Measurements from ENCODE around the gene HIRA. TPM values are rescaled to one million over a fixed set of nuclear protein-coding genes. Genes with fewer than 3 reads are reported as not detected.

Gene HIRA
- total and polyA plus RNA-seq, 2 experiments from 2014 or later, result 2.7 to 18.6 TPM

DNA sequence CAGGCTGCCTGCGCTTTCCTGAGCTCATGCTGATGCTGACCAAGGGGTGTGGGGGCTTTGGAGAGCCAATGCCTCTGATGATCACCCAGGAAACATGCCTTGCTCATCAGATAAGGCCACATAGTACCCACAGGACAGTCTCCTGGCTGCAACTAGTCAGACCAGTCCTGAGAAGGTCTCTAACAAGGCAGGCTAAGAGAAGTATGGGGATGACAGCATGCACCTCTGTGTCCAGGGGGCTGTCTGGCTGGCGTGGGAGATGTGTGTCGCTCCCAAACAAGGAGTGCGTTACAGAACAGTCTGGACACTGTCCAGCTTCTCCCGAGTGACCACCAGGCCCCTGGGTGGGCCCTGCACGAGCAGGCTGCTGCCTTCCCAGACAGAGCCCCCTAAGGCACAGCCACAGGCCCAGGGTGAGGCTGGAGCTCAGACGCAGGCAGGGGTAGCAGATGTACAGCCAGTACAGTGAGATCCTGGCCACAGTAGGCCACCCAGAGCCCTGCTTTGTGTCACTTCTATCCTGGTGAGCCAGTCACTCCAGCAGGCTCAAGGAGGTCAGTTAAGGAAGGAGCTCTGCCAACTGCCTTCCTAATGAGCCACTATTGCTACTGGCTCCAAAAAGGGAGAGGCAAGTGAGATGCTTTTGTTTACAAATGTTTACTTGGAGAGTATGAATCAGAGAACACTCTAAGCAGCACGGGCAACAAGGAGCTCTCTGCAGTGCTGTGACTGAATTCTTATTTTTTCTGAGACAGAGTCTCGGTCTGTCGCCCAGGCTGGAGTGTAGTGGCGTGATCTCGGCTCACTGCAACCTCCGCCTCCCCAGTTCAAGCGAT lies 74.0 kb downstream of the HIRA start:
- 92 to 95% methylated on average over 13 to 14 of the region's 14 CpGs for WGBS, 2 experiments (ENCODE audit: low coverage in 1 of 2, low lambda C conversion rate in 2 of 2, missing lambda C conversion rate in 2 of 2)
- TF ChIP-seq EZH2phosphoT487 (IDR thresholded peaks at IDR 0.05; ENCODE audit: insufficient read depth, low read depth) (no peak), EZH2 (IDR thresholded peaks at IDR 0.05; ENCODE audit: insufficient read depth, poor library complexity, severe bottlenecking) (no peak)
- peak; percentile 23 for DNase-seq

DNA sequence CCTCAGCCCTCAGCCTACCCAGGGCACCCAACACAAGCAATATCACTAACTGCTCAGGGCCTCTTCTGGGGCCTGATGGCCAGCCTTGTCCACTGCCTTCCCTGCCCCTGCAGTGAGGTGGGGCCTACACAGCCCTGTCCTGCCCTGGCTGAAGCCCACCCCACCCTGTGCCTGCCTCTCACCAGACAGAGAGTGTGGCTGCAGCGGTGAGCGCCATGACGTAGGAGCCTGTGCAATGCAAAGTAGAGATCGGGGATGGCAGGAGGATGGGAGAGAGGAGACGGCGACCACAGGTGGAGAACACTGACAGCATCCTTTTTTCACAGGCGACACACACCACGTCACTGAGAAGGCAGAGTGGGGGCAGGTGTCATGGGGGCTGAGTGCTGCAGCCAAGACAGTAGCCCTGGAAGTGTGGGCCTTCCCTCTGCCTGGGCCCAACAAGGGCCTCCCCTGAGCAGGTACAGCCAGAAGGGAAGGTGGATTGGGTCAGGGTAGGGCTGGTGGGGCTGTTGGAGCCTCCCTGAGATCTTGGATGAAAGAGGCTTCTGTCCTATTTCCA lies 74.7 kb downstream of the HIRA start:
- Histone ChIP-seq H3K79me2 (ENCODE audit: insufficient read depth) (no peaks in the 10 kb centered on the region), H3K4me3 (no peak overlapping the region), H3K9ac (no peak overlapping the region), H3K36me3 (ENCODE audit: low read depth) (peaks cover 16% of the 10 kb centered on the region; the same call in 1 of the 2 replicates), H3F3A (ENCODE audit: insufficient read depth) (no peaks in the 10 kb centered on the region), H3K4me2 (ENCODE audit: unreplicated experiment) (no peak overlapping the region), H2AFZ (no peak overlapping the region), H3K27me3 (replicated peaks; ENCODE audit: insufficient read depth) (no peaks in the 10 kb centered on the region), H3K4me1 (ENCODE audit: insufficient read depth) (no peaks in the 10 kb centered on the region), H3K27ac (no peak overlapping the region), H3K9me2 (ENCODE audit: insufficient read depth) (no peaks in the 10 kb centered on the region), H4K20me1 (ENCODE audit: insufficient read depth) (no peaks in the 10 kb centered on the region), H3K9me3 (ENCODE audit: low read depth) (no peaks in the 10 kb centered on the region)
- whole genome bisulfite sequencing, 2 experiments (ENCODE audit: low coverage in 1 of 2, low lambda C conversion rate in 2 of 2, missing lambda C conversion rate in 2 of 2), result 97 to 98% methylated on average over 8 of the region's 8 CpGs
- DNase-seq, result no peak
- in situ Hi-C loops (cut with MboI), result loop anchor here (10.0 kb wide), 1 partner anchor 58 kb away; no protein-coding TSS in a partner anchor
- TF ChIP-seq EZH2 (IDR thresholded peaks at IDR 0.05; ENCODE audit: insufficient read depth, poor library complexity, severe bottlenecking) (no peak), EZH2phosphoT487 (IDR thresholded peaks at IDR 0.05; ENCODE audit: insufficient read depth, low read depth) (no peak)

More for the DNA sequence above, 74.0 kb downstream of the HIRA start:
- H3K9me3 ChIP-seq (ENCODE audit: low read depth), result no peaks in the 10 kb centered on the region
- H3K9ac ChIP-seq, result no peak overlapping the region
- H2AFZ ChIP-seq, result no peak overlapping the region
- no peak overlapping the region for H3K27ac ChIP-seq
- no peaks in the 10 kb centered on the region for H4K20me1 ChIP-seq (ENCODE audit: insufficient read depth)
- H3K4me1 ChIP-seq (ENCODE audit: insufficient read depth), result no peaks in the 10 kb centered on the region
- no peaks in the 10 kb centered on the region for H3K9me2 ChIP-seq (ENCODE audit: insufficient read depth)
- H3F3A ChIP-seq (ENCODE audit: insufficient read depth), result no peaks in the 10 kb centered on the region
- no peaks in the 10 kb centered on the region for H3K27me3 ChIP-seq (replicated peaks; ENCODE audit: insufficient read depth)
- no peak overlapping the region for H3K4me3 ChIP-seq
- peaks cover 21% of the 10 kb centered on the region; the same call in 1 of the 2 replicates for H3K36me3 ChIP-seq (ENCODE audit: low read depth)
- no peak overlapping the region for H3K4me2 ChIP-seq (ENCODE audit: unreplicated experiment)
- H3K79me2 ChIP-seq (ENCODE audit: insufficient read depth), result no peaks in the 10 kb centered on the region
- in situ Hi-C loops (cut with MboI), result loop anchor here (10.0 kb wide), 1 partner anchor 57 kb away; no protein-coding TSS in a partner anchor

DNA sequence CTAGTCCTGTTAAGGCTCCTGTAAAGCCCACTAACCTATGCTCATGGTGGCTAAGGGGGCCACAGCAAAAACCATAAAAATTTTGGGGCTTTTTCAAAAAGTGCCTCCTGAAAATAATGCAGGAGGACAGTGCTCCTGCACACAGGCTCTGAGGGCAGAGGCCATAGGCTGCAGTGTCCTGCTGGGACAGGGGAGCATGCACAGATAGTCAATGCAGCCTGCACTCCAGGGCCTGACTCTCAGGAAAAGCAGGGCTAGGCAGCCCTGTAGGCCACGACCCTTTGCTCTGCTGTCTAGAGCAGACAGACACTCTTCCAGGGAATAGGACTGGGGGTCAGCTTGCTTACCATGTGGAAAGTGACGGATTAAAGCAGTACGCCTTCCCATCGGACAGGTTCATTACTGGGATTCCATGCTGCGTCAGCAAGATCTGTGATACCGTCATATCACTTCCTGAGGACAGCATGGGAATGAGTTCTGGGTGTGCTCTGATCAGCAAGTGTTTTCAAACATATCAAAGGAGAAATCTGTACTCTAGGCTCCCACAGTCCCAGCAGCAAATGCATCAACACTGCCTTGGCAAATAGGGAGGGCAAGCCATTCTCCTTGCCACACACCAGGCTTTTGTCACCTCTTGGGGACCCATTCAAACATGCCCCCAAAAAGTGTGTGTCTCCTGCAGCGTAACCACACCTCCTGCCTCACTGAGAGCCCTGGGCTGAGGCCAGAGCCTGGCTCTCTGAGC lies 75.9 kb downstream of the HIRA start:
- no peak for TF ChIP-seq EZH2phosphoT487 (IDR thresholded peaks at IDR 0.05; ENCODE audit: insufficient read depth, low read depth)
- TF ChIP-seq EZH2 (IDR thresholded peaks at IDR 0.05; ENCODE audit: insufficient read depth, poor library complexity, severe bottlenecking), result no peak
- H3K4me3 ChIP-seq, result no peak overlapping the region
- H2AFZ ChIP-seq, result no peak overlapping the region
- no peak overlapping the region for H3K27ac ChIP-seq
- H3K4me2 ChIP-seq (ENCODE audit: unreplicated experiment), result no peak overlapping the region
- H3K79me2 ChIP-seq (ENCODE audit: insufficient read depth), result no peaks in the 10 kb centered on the region
- no peaks in the 10 kb centered on the region for H4K20me1 ChIP-seq (ENCODE audit: insufficient read depth)
- peaks cover 11% of the 10 kb centered on the region; the same call in 1 of the 2 replicates for H3K36me3 ChIP-seq (ENCODE audit: low read depth)
- no peak for DNase-seq
- H3K9me3 ChIP-seq (ENCODE audit: low read depth), result no peaks in the 10 kb centered on the region
- no peaks in the 10 kb centered on the region for H3K27me3 ChIP-seq (replicated peaks; ENCODE audit: insufficient read depth)
- no peaks in the 10 kb centered on the region for H3F3A ChIP-seq (ENCODE audit: insufficient read depth)
- H3K9ac ChIP-seq, result no peak overlapping the region
- H3K4me1 ChIP-seq (ENCODE audit: insufficient read depth), result no peaks in the 10 kb centered on the region
- H3K9me2 ChIP-seq (ENCODE audit: insufficient read depth), result no peaks in the 10 kb centered on the region
- in situ Hi-C loops (cut with MboI), result loop anchor here (10.0 kb wide), 1 partner anchor 59 kb away; no protein-coding TSS in a partner anchor
- WGBS, 2 experiments (ENCODE audit: low coverage in 1 of 2, low lambda C conversion rate in 2 of 2, missing lambda C conversion rate in 2 of 2), result 94 to 96% methylated on average over 7 of the region's 7 CpGs

DNA sequence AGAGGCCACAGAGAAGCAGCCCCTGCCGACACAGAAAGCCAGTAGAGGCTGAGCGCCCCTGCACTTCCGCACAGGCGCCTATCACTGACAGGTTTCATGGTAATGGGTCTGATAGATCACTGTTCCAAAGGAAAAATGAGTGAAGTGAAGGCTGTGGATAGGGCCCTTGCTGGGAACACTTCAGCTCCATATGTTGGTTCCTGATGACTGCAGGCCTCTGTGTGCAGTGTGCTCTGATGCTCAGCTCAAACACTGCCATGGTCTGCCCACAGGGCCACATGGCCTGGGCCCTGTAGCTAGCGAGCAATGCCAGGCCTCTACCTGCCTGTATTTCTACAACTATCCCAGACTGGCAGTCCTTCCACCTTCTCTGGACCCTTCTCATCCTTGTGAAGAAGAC lies 77.3 kb downstream of the HIRA start:
- H3K27me3 ChIP-seq (replicated peaks; ENCODE audit: insufficient read depth), result no peaks in the 10 kb centered on the region
- H3K4me2 ChIP-seq (ENCODE audit: unreplicated experiment), result no peak overlapping the region
- no peak overlapping the region for H3K9ac ChIP-seq
- H3K36me3 ChIP-seq (ENCODE audit: low read depth), result peaks cover 13% of the 10 kb centered on the region; the same call in 1 of the 2 replicates
- H3K9me2 ChIP-seq (ENCODE audit: insufficient read depth), result no peaks in the 10 kb centered on the region
- no peaks in the 10 kb centered on the region for H3K9me3 ChIP-seq (ENCODE audit: low read depth)
- no peak for DNase-seq
- no peaks in the 10 kb centered on the region for H3K79me2 ChIP-seq (ENCODE audit: insufficient read depth)
- no peaks in the 10 kb centered on the region for H3F3A ChIP-seq (ENCODE audit: insufficient read depth)
- H4K20me1 ChIP-seq (ENCODE audit: insufficient read depth), result no peaks in the 10 kb centered on the region
- 98% methylated on average over 5 of the region's 5 CpGs for WGBS, 2 experiments (ENCODE audit: low coverage in 1 of 2, low lambda C conversion rate in 2 of 2, missing lambda C conversion rate in 2 of 2)
- in situ Hi-C loops (cut with MboI), result loop anchor here (10.0 kb wide), 1 partner anchor 61 kb away; no protein-coding TSS in a partner anchor
- H3K4me1 ChIP-seq (ENCODE audit: insufficient read depth), result no peaks in the 10 kb centered on the region
- no peak for TF ChIP-seq EZH2phosphoT487 (IDR thresholded peaks at IDR 0.05; ENCODE audit: insufficient read depth, low read depth)
- TF ChIP-seq EZH2 (IDR thresholded peaks at IDR 0.05; ENCODE audit: insufficient read depth, poor library complexity, severe bottlenecking), result no peak
- H3K4me3 ChIP-seq, result no peak overlapping the region
- no peak overlapping the region for H2AFZ ChIP-seq
- H3K27ac ChIP-seq, result no peak overlapping the region
